Astrocyte (in vitro differentiated cells and primary cell): ENCODE measurements around the gene PACC1. TPM values are rescaled to one million over a fixed set of nuclear protein-coding genes. Genes with fewer than 3 reads are reported as not detected.

Experiments
- DNase-seq: peaks from one replicate; pipeline ENCODE4 v3.0.0-alpha.2; 2010; ENCODE audit warnings: low read depth
- FAIRE-seq: peaks from 2 replicates; lab custom pipeline; 2011; peaks lifted over from hg19 to GRCh38; lab: Jason Lieb, UNC
- H2AFZ ChIP-seq: 2 replicates; pipeline ENCODE4 v1.6.0; 2012; ENCODE audit warnings: low read depth, low read length, inconsistent platforms
- H3K27ac ChIP-seq: 2 replicates; pipeline ENCODE4 v1.5.1; 2011; ENCODE audit warnings: low read depth, low read length, inconsistent platforms
- H3K27me3 ChIP-seq: 2 replicates; pipeline ENCODE4 v1.6.0; 2011; ENCODE audit warnings: low read length, inconsistent platforms; ENCODE audit not compliant: insufficient read depth
- H3K36me3 ChIP-seq: 2 replicates; pipeline ENCODE4 v1.5.1; 2011; ENCODE audit warnings: low read length, inconsistent platforms; ENCODE audit not compliant: insufficient read depth
- H3K4me1 ChIP-seq: 2 replicates; pipeline ENCODE4 v1.5.1; 2011; ENCODE audit warnings: low read length, inconsistent platforms; ENCODE audit not compliant: insufficient read depth
- H3K4me2 ChIP-seq: 2 replicates; pipeline ENCODE4 v1.6.0; 2012; ENCODE audit warnings: low read length, inconsistent platforms
- H3K4me3 ChIP-seq: 2 replicates; pipeline ENCODE4 v1.5.1; 2011; ENCODE audit warnings: low read depth, mild to moderate bottlenecking, low read length, inconsistent platforms; ENCODE audit not compliant: insufficient read depth
- H3K79me2 ChIP-seq: 2 replicates; pipeline ENCODE4 v1.6.0; 2012; ENCODE audit warnings: mild to moderate bottlenecking, low read length, inconsistent platforms; ENCODE audit not compliant: insufficient read depth
- H3K9ac ChIP-seq: 2 replicates; pipeline ENCODE4 v1.6.0; 2012; ENCODE audit warnings: mild to moderate bottlenecking, low read length, inconsistent platforms
- H3K9me3 ChIP-seq: 2 replicates; pipeline ENCODE4 v1.5.1; 2012; ENCODE audit warnings: low read depth, mild to moderate bottlenecking, low read length, inconsistent platforms; ENCODE audit not compliant: insufficient read depth
- H4K20me1 ChIP-seq: 2 replicates; pipeline ENCODE4 v1.6.0; 2012; ENCODE audit warnings: low read length, inconsistent platforms; ENCODE audit not compliant: insufficient read depth
- H3K27ac Mint-ChIP-seq: one replicate; pipeline ENCODE4 v1.8.0; 2021; ENCODE audit warnings: mild to moderate bottlenecking, mixed read lengths; ENCODE audit not compliant: unreplicated experiment
- H3K27me3 Mint-ChIP-seq: one replicate; pipeline ENCODE4 v1.8.0; 2021; ENCODE audit warnings: low read depth, mixed read lengths; ENCODE audit not compliant: unreplicated experiment
- H3K36me3 Mint-ChIP-seq: one replicate; pipeline ENCODE4 v1.8.0; 2021; ENCODE audit warnings: low read depth, mixed read lengths; ENCODE audit not compliant: unreplicated experiment
- H3K4me1 Mint-ChIP-seq: one replicate; pipeline ENCODE4 v1.8.0; 2021; ENCODE audit warnings: low read depth, mixed read lengths; ENCODE audit not compliant: unreplicated experiment
- H3K4me3 Mint-ChIP-seq: one replicate; pipeline ENCODE4 v1.8.0; 2021; ENCODE audit warnings: mild to moderate bottlenecking, moderate library complexity, mixed read lengths; ENCODE audit not compliant: unreplicated experiment
- H3K9me3 Mint-ChIP-seq: one replicate; pipeline ENCODE4 v1.8.0; 2021; ENCODE audit warnings: mild to moderate bottlenecking, mixed read lengths; ENCODE audit not compliant: unreplicated experiment
- EZH2 ChIP-seq: IDR thresholded peaks from 2 replicates; pipeline ENCODE4 v1.6.1; 2012; ENCODE audit warnings: mild to moderate bottlenecking, low read length, inconsistent platforms; ENCODE audit not compliant: insufficient read depth
- total RNA-seq: library from RNA; stranded (reverse); gene quantifications from 2 replicates; pipeline ENCODE4 v1.2.1, GENCODE V29; 2021
- TF ChIP-seq, protein P1 (sequence below): IDR thresholded peaks from 2 replicates; pipeline ENCODE4 v1.5.1; 2011; ENCODE audit warnings: low read depth, mild to moderate bottlenecking, inconsistent platforms, low read length, moderate library complexity; ENCODE audit not compliant: insufficient read depth

Gene PACC1
- total RNA-seq, 1 donor from 2014 or later = 18.8 TPM

DNA sequence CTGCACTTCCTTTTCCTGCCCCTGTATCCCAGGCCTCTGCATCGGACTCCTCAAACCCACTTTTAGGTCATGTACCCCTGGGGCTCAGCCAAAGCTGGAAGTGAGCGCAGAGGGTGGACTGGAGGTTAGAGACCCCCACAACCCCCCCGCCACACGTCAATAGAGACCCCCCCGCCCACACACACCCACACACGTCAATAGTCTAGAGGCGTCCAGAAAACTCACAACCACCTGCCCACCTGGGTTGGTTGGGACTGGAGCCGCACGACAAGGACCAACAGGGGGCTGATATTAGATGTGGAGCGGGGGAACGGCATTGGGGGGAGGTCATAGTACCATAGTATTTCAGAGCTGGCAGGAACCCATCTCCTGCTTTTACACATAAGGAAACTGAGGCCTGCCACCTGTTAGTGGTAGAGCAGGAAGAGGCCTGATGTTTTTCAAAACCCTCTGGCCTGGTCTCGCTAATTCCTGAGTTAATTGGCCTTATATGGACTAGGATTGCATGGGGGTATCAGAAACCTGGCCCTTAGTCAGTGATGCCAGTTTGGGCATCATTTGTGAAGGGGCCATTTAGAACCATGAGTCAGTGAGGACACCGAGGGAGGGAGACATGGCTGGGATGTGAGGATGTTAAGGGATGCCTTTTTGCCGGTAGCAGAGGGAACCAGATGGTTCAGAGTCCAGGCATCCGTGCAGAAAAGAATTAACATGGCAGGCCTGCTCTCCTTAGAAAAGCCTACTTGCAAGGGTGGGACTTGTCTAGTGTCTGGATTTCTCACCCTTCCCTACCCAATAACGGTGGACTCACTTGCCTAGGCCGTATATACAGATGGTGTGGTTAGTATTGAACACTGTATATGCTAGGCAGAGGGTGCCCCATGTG, 19.1 kb upstream of the PACC1 start:
- Histone ChIP-seq H3K36me3 (no peaks in the 10 kb centered on the region), H2AFZ (peak overlapping the region; percentile 75), H3K4me3 (peak overlapping the region; percentile 69), H3K27ac (no peak overlapping the region), H3K9me3 (no peaks in the 10 kb centered on the region), H3K27me3 (no peaks in the 10 kb centered on the region), H3K4me1 (peaks cover 10% of the 10 kb centered on the region), H3K9ac (peak overlapping the region; percentile 85), H4K20me1 (peaks cover 32% of the 10 kb centered on the region), H3K79me2 (peaks cover 11% of the 10 kb centered on the region), H3K4me2 (peak overlapping the region; percentile 97)
- H3K4me1 Mint-ChIP-seq = peaks cover 16% of the 10 kb centered on the region
- no peak overlapping the region for H3K27ac Mint-ChIP-seq
- TF ChIP-seq, protein P1, sequence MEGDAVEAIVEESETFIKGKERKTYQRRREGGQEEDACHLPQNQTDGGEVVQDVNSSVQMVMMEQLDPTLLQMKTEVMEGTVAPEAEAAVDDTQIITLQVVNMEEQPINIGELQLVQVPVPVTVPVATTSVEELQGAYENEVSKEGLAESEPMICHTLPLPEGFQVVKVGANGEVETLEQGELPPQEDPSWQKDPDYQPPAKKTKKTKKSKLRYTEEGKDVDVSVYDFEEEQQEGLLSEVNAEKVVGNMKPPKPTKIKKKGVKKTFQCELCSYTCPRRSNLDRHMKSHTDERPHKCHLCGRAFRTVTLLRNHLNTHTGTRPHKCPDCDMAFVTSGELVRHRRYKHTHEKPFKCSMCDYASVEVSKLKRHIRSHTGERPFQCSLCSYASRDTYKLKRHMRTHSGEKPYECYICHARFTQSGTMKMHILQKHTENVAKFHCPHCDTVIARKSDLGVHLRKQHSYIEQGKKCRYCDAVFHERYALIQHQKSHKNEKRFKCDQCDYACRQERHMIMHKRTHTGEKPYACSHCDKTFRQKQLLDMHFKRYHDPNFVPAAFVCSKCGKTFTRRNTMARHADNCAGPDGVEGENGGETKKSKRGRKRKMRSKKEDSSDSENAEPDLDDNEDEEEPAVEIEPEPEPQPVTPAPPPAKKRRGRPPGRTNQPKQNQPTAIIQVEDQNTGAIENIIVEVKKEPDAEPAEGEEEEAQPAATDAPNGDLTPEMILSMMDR = no peak
- TF ChIP-seq EZH2 = no peak
- FAIRE-seq (no peak), DNase-seq (no peak)
- H3K36me3 Mint-ChIP-seq = peaks cover 3% of the 10 kb centered on the region
- H3K27me3 Mint-ChIP-seq = peaks cover 4% of the 10 kb centered on the region
- peak overlapping the region; percentile 84 for H3K4me3 Mint-ChIP-seq
- H3K9me3 Mint-ChIP-seq = no peaks in the 10 kb centered on the region

DNA sequence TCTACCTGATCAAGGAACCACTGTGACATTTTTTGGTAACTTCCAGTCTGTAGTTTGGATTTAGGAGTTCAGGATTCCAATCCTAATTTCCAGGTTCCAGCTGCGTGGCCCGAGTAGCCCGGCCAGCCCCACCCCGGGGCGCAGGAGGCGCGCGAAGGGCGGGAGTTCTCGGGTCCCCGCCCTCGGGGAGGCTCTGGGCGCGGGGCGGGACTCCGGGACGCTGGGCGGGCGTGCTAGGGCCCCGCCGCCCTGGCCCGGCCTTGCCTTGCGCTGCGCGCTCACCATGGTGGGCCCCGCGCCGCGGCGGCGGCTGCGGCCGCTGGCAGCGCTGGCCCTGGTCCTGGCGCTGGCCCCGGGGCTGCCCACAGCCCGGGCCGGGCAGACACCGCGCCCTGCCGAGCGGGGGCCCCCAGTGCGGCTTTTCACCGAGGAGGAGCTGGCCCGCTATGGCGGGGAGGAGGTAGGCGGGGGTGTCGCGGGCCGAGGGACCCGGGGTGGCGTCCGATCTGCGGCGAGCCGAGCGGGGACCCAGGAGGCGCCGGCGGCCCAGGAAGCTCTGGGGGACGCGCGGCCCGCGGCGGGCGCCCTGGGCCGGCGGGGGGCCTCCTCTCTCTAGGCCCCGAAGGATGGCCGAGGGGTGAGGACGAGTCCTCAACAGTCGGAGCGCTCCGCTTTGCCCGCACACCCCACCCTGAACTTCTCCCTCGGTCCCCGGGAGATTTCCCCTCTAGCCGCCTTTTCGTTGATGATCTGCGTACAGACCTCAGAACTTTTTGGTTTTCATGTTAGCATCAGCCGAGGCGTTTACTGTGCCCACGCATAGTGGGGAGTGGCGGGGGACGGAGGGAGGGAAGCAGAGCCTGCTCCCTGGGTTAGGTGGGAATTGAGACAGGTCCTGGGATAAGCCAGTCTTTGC, 18.2 kb upstream of the PACC1 start, which contains the start of gene NENF:
Gene NENF (plus strand): TSS at position 260 of the 916 bp plus-strand sequence. CDS start 24 bp downstream, at position 284.
- Histone ChIP-seq H3K36me3 (no peaks in the 10 kb centered on the region), H3K79me2 (peaks cover 11% of the 10 kb centered on the region), H3K9ac (peak within 1 kb of the TSS; percentile 85), H3K4me1 (peaks cover 10% of the 10 kb centered on the region), H3K27ac (peak within 1 kb of the TSS; percentile 29), H4K20me1 (peaks cover 26% of the 10 kb centered on the region), H3K4me3 (peak within 1 kb of the TSS; percentile 69), H2AFZ (peak within 1 kb of the TSS; percentile 75), H3K9me3 (no peaks in the 10 kb centered on the region), H3K4me2 (peak within 1 kb of the TSS; percentile 97), H3K27me3 (no peaks in the 10 kb centered on the region)
- Mint-ChIP-seq H3K4me1 (peaks cover 15% of the 10 kb centered on the region), H3K36me3 (peaks cover 3% of the 10 kb centered on the region), H3K4me3 (peak within 1 kb of the TSS; percentile 84), H3K27ac (no peak within 1 kb of the TSS), H3K27me3 (peaks cover 4% of the 10 kb centered on the region), H3K9me3 (no peaks in the 10 kb centered on the region)
- DNase-seq = peak; percentile 54
- no peak for FAIRE-seq
- TF ChIP-seq, protein P1 = no peak
- no peak for TF ChIP-seq EZH2
